Measurements from ENCODE around the gene PIGH.
"Not testable (repeated sequence)": the region's sequence is repeated elsewhere in the genome, so short reads cannot be mapped to it uniquely, and the experiment has no call there.

PIGH gene

DNA sequence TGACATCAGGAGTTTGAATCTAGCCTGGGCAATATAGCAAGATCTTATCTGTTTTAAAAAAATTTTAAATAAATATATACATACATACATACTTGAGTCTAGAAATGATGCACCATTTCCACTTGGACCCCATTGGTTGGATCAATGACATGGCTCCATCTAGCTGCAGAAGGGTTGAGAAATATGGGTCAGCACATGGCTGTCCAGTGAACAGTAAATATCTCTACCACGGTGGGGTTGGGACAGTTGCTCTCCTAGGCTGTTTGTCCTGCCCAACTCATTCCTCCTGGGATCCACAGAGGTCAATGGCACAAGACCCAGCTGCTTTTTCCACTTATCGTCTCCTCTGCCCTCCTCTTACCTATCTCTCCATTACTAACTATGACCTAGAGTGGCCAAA, 43.4 kb downstream of the PIGH start:
- Histone ChIP-seq H3K4me1 (ENCODE audit: control insufficient read depth, insufficient read depth, low read length, poor library complexity, severe bottlenecking) (no peaks in the 10 kb centered on the region), H3K36me3 (ENCODE audit: control insufficient read depth, insufficient read depth, low read length) (no peaks in the 10 kb centered on the region), H3K27me3 (replicated peaks; ENCODE audit: control insufficient read depth, insufficient read depth, low read length, poor library complexity, severe bottlenecking) (no peaks in the 10 kb centered on the region), H3K9me3 (ENCODE audit: control insufficient read depth, low read length) (no peaks in the 10 kb centered on the region), H3K27ac (ENCODE audit: insufficient read depth, low read length, poor library complexity, severe bottlenecking) (no peak overlapping the region), H3K4me3 (ENCODE audit: insufficient read depth, low read depth, low read length, poor library complexity, severe bottlenecking) (no peak overlapping the region)
- no peak for DNase-seq

DNA sequence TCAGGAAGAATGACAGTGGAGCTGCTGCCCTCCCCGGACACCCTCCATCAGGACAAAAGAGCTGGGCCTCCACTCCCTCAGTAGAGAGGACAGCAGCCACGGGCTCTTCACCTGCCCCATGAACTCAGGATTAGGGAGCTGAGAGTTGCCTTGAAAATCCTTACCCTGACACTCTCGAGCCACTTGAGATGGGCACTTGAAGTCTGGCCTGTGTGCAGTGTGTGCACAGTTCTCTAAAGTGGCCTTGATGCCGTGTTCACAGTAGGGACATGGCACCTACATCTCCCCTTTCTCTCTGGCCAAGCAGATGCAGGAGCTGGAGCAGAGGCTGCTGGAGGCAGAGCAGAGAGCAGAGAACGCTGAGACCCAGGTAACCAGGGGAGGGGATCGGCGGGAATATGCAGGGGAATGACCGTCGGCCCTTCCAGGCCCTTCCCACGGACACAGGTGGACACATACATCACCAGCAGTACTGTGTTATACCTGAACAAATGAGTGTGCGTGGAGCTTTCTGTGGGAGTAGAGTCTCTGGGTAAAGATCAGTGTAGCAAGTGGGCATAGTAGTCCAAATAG, 44.5 kb downstream of the PIGH start:
- Histone ChIP-seq H3K4me3 (ENCODE audit: insufficient read depth, low read depth, low read length, poor library complexity, severe bottlenecking) (no peak overlapping the region), H3K27me3 (replicated peaks; ENCODE audit: control insufficient read depth, insufficient read depth, low read length, poor library complexity, severe bottlenecking) (no peaks in the 10 kb centered on the region), H3K4me1 (ENCODE audit: control insufficient read depth, insufficient read depth, low read length, poor library complexity, severe bottlenecking) (no peaks in the 10 kb centered on the region), H3K36me3 (ENCODE audit: control insufficient read depth, insufficient read depth, low read length) (no peaks in the 10 kb centered on the region), H3K9me3 (ENCODE audit: control insufficient read depth, low read length) (no peaks in the 10 kb centered on the region), H3K27ac (ENCODE audit: insufficient read depth, low read length, poor library complexity, severe bottlenecking) (no peak overlapping the region)
- DNase-seq: no peak

DNA sequence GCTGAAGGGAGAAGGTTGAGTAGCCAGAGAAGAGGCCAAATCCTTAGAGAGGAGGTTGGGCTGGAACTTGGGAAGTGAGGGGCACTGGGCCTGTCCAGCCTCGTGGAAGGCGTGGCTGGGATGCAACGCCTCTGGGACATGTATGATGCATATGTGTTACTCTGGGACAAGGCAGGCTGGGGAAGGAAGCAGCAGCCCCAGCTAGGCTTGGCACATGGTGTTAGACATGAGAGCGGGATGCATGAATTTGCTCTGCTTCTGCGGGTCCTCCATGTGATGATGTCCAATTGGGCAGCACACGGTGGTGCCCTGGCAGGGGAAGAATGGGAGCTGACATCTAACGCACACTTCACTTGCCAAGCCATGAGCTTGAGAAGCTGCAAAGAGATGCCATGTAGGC, 45.7 kb downstream of the PIGH start:
- no peaks in the 10 kb centered on the region for H3K9me3 ChIP-seq (ENCODE audit: control insufficient read depth, low read length)
- H3K36me3 ChIP-seq (ENCODE audit: control insufficient read depth, insufficient read depth, low read length): no peaks in the 10 kb centered on the region
- DNase-seq: no peak
- H3K4me1 ChIP-seq (ENCODE audit: control insufficient read depth, insufficient read depth, low read length, poor library complexity, severe bottlenecking): no peaks in the 10 kb centered on the region
- no peaks in the 10 kb centered on the region for H3K27me3 ChIP-seq (replicated peaks; ENCODE audit: control insufficient read depth, insufficient read depth, low read length, poor library complexity, severe bottlenecking)
- H3K27ac ChIP-seq (ENCODE audit: insufficient read depth, low read length, poor library complexity, severe bottlenecking): no peak overlapping the region
- no peak overlapping the region for H3K4me3 ChIP-seq (ENCODE audit: insufficient read depth, low read depth, low read length, poor library complexity, severe bottlenecking)

DNA sequence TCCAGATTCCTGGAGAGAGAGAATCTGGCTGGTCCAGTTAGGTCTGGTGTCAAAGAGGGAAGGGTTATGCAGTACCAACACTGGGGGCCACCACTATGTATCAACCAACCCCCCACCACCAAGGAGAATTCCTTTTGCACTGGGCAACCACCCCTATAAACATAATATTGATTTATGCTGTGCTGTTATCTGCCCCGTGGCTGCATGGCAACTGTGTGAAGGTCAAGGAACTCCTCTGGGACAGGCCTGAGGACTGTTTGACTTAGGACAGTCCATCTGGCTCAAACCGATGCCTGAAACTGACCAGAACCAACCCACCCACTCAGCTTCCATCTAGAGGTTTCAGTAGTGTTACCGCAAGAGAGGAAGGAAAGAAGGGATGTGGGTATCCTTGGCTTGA, 46.5 kb downstream of the PIGH start:
- no peaks in the 10 kb centered on the region for H3K4me1 ChIP-seq (ENCODE audit: control insufficient read depth, insufficient read depth, low read length, poor library complexity, severe bottlenecking)
- H3K9me3 ChIP-seq (ENCODE audit: control insufficient read depth, low read length): no peaks in the 10 kb centered on the region
- DNase-seq: no peak
- H3K4me3 ChIP-seq (ENCODE audit: insufficient read depth, low read depth, low read length, poor library complexity, severe bottlenecking): no peak overlapping the region
- H3K36me3 ChIP-seq (ENCODE audit: control insufficient read depth, insufficient read depth, low read length): no peaks in the 10 kb centered on the region
- H3K27ac ChIP-seq (ENCODE audit: insufficient read depth, low read length, poor library complexity, severe bottlenecking): no peak overlapping the region
- H3K27me3 ChIP-seq (replicated peaks; ENCODE audit: control insufficient read depth, insufficient read depth, low read length, poor library complexity, severe bottlenecking): no peaks in the 10 kb centered on the region

DNA sequence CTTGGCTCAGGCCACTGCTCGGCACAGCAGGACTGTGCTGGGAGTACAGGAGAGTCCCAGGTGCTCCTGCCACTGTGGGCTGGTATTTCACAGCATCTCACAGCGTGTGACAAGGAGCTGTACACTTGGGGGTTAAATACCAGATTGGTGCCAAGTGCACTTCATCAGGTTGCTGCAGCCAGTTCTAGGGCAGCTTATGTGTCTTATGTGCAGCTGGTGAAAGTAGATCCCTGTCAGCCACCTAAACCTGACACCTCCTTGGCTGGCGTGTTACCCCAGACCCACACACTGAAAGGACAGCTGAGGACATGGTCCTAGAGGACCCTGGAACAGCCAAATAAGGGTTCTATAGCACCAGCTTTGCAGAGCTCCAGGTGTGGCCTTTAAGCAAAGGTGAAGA, 48.1 kb downstream of the PIGH start:
- Histone ChIP-seq H3K27me3 (replicated peaks; ENCODE audit: control insufficient read depth, insufficient read depth, low read length, poor library complexity, severe bottlenecking) (no peaks in the 10 kb centered on the region), H3K27ac (ENCODE audit: insufficient read depth, low read length, poor library complexity, severe bottlenecking) (no peak overlapping the region), H3K4me3 (ENCODE audit: insufficient read depth, low read depth, low read length, poor library complexity, severe bottlenecking) (no peak overlapping the region), H3K9me3 (ENCODE audit: control insufficient read depth, low read length) (no peaks in the 10 kb centered on the region), H3K36me3 (ENCODE audit: control insufficient read depth, insufficient read depth, low read length) (no peaks in the 10 kb centered on the region), H3K4me1 (ENCODE audit: control insufficient read depth, insufficient read depth, low read length, poor library complexity, severe bottlenecking) (no peaks in the 10 kb centered on the region)
- DNase-seq: no peak

DNA sequence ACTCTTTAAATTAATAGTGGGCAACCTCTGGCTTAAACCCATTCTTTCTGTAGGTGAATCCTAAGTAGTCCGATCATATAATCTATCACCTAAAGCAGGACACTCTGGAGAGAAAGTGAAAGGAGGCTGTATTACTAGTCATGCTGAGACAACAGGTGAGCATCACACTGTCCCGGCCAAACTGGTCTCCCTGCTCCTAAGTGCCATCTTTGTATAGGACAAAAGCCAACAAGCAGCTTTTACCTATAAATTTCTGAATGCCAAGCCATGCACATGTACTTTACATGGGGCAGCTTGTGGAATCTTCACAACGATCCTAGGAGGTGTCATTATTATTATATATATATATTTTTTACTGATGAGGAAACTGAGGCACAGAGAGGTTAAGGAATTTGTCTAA, 48.9 kb downstream of the PIGH start:
- Histone ChIP-seq H3K27me3 (replicated peaks; ENCODE audit: control insufficient read depth, insufficient read depth, low read length, poor library complexity, severe bottlenecking) (no peaks in the 10 kb centered on the region), H3K4me1 (ENCODE audit: control insufficient read depth, insufficient read depth, low read length, poor library complexity, severe bottlenecking) (no peaks in the 10 kb centered on the region), H3K27ac (ENCODE audit: insufficient read depth, low read length, poor library complexity, severe bottlenecking) (no peak overlapping the region), H3K9me3 (ENCODE audit: control insufficient read depth, low read length) (no peaks in the 10 kb centered on the region), H3K36me3 (ENCODE audit: control insufficient read depth, insufficient read depth, low read length) (no peaks in the 10 kb centered on the region), H3K4me3 (ENCODE audit: insufficient read depth, low read depth, low read length, poor library complexity, severe bottlenecking) (no peak overlapping the region)
- DNase-seq: no peak

DNA sequence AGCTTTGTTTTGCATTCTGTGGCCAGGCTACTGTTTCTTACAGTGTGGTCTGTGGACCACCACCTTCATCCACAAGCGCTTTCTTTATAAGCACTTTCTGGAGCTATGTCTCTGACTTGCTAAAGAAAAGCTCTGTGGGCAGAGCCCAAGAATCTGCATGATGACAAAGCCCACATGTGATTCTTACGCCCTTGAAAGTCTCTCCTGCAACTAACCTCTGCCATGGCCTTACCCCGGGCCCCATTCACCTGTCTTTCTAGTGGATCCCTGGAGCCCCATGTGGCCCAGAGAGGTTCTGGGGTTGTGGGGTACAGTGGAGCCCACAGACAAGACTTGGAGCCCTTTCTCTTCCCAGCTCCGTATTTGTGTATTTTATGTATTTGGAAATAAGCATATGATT, 50.3 kb downstream of the PIGH start:
- no peaks in the 10 kb centered on the region for H3K9me3 ChIP-seq (ENCODE audit: control insufficient read depth, low read length)
- H3K4me3 ChIP-seq (ENCODE audit: insufficient read depth, low read depth, low read length, poor library complexity, severe bottlenecking): no peak overlapping the region
- no peaks in the 10 kb centered on the region for H3K27me3 ChIP-seq (replicated peaks; ENCODE audit: control insufficient read depth, insufficient read depth, low read length, poor library complexity, severe bottlenecking)
- no peak for DNase-seq
- no peak overlapping the region for H3K27ac ChIP-seq (ENCODE audit: insufficient read depth, low read length, poor library complexity, severe bottlenecking)
- H3K4me1 ChIP-seq (ENCODE audit: control insufficient read depth, insufficient read depth, low read length, poor library complexity, severe bottlenecking): no peaks in the 10 kb centered on the region
- no peaks in the 10 kb centered on the region for H3K36me3 ChIP-seq (ENCODE audit: control insufficient read depth, insufficient read depth, low read length)

DNA sequence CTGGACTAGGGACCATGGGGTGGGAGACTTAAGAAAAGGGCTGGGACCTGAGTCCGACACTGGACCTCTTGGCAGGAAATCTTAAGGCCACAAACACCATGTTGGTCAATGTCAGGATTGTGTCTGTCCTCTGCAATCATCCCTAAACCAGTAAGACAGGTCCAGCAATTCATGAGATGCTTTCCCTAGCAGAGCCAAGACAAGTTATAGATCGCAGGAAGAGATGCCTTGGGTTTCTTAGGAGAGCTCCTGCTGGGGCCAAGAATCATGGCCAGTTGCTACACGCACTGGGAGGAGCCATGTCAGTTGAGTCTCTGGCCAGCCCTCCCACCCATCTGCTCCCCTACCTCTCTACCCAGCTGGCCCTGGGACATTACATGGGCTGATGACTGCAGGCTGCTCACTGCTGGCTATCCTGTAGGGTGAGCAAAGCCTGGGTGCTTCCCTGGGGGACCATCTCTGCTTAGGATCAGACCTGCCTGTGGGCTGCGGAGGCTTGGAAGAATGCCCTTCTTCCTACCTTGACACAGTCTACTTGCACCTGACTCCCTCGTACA, 52.8 kb downstream of the PIGH start:
- H3K4me1 ChIP-seq (ENCODE audit: control insufficient read depth, insufficient read depth, low read length, poor library complexity, severe bottlenecking): no peaks in the 10 kb centered on the region
- no peak overlapping the region for H3K27ac ChIP-seq (ENCODE audit: insufficient read depth, low read length, poor library complexity, severe bottlenecking)
- no peaks in the 10 kb centered on the region for H3K27me3 ChIP-seq (replicated peaks; ENCODE audit: control insufficient read depth, insufficient read depth, low read length, poor library complexity, severe bottlenecking)
- H3K9me3 ChIP-seq (ENCODE audit: control insufficient read depth, low read length): no peaks in the 10 kb centered on the region
- H3K36me3 ChIP-seq (ENCODE audit: control insufficient read depth, insufficient read depth, low read length): no peaks in the 10 kb centered on the region
- no peak overlapping the region for H3K4me3 ChIP-seq (ENCODE audit: insufficient read depth, low read depth, low read length, poor library complexity, severe bottlenecking)
- DNase-seq: no peak

DNA sequence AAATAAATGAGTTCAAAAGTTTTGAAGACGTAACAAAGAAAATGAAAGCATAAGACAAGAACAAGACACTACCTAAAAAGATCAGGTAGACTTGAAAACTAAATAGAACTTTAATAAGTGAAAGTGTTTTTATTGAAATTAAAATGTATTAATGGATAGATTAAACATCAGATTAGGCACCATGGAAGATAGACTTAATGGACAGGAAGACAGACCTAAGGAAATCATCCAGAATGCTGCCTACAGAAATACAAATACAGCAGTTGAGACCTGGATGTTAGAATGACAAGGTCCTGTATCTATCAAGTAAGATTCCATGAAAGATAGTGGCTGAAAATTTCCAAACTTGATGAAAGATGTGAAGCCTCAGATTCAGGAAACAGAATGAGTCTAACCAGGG, 55.5 kb downstream of the PIGH start:
- Histone ChIP-seq H3K27ac (ENCODE audit: insufficient read depth, low read length, poor library complexity, severe bottlenecking) (no peak overlapping the region), H3K9me3 (ENCODE audit: control insufficient read depth, low read length) (no peaks in the 10 kb centered on the region), H3K27me3 (replicated peaks; ENCODE audit: control insufficient read depth, insufficient read depth, low read length, poor library complexity, severe bottlenecking) (no peaks in the 10 kb centered on the region), H3K4me1 (ENCODE audit: control insufficient read depth, insufficient read depth, low read length, poor library complexity, severe bottlenecking) (no peaks in the 10 kb centered on the region), H3K4me3 (ENCODE audit: insufficient read depth, low read depth, low read length, poor library complexity, severe bottlenecking) (no peak overlapping the region), H3K36me3 (ENCODE audit: control insufficient read depth, insufficient read depth, low read length) (no peaks in the 10 kb centered on the region)
- DNase-seq: no peak

DNA sequence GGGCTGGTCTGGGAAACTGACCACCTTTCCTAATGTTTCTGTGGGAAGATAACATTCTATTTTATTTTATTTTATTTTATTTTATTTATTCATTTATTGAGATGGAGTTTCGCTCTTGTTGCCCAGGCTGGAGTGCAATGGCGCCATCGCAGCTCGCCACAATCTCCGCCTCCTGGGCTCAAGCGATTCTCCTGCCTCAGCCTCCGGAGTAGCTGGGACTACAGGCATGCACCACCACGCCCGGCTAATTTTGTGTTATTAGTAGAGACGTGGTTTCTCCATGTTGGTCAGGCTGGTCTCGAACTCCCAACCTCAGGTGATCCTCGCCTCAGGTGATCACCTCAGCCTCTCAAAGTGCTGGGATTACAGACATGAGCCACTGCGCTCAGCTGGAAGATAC, 57.4 kb downstream of the PIGH start:
- not testable (repeated sequence) for H3K4me1 ChIP-seq (ENCODE audit: control insufficient read depth, insufficient read depth, low read length, poor library complexity, severe bottlenecking); H3K27ac ChIP-seq (ENCODE audit: insufficient read depth, low read length, poor library complexity, severe bottlenecking); H3K27me3 ChIP-seq (replicated peaks; ENCODE audit: control insufficient read depth, insufficient read depth, low read length, poor library complexity, severe bottlenecking)

More for the DNA sequence above, 57.4 kb downstream of the PIGH start:
- not testable (repeated sequence) for H3K4me3 ChIP-seq (ENCODE audit: insufficient read depth, low read depth, low read length, poor library complexity, severe bottlenecking); H3K36me3 ChIP-seq (ENCODE audit: control insufficient read depth, insufficient read depth, low read length); DNase-seq; H3K9me3 ChIP-seq (ENCODE audit: control insufficient read depth, low read length)
